ENCODE data around the gene INSM1.

Gene INSM1

DNA sequence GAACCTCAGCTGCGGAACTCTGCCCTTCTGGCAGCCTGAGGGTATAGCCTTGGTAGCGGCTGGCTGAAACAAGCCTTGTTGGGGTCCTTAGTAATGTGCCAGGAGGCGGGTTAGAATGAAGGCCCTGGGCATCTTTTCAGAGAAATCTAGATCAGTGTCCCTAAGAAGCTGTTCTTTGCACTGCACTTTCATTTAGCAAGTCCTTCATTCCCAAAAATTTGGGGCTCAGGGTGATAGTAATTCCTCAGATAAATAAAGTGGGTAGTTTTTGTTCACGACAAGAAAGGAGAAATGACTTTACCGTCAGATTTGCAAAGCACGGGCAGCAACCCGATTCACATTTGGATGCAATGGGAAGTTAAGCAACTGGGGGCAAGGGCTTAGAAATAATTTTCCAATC lies 3.2 kb downstream of the INSM1 start:
- no peak for DNase-seq (ENCODE audit: low spot score)
- Histone ChIP-seq H3K4me1 (ENCODE audit: insufficient read depth, poor library complexity, severe bottlenecking) (no peaks in the 10 kb centered on the region), H3K36me3 (ENCODE audit: low read depth) (no peaks in the 10 kb centered on the region), H3K27me3 (ENCODE audit: insufficient read depth, poor library complexity, severe bottlenecking) (peaks cover 79% of the 10 kb centered on the region), H3K9me3 (ENCODE audit: severe bottlenecking) (no peaks in the 10 kb centered on the region), H3K27ac (ENCODE audit: poor library complexity, severe bottlenecking) (no peak overlapping the region), H3K4me3 (ENCODE audit: severe bottlenecking) (no peak overlapping the region)
- no peak for ATAC-seq (ENCODE audit: low read depth)
- TF ChIP-seq, protein P1, sequence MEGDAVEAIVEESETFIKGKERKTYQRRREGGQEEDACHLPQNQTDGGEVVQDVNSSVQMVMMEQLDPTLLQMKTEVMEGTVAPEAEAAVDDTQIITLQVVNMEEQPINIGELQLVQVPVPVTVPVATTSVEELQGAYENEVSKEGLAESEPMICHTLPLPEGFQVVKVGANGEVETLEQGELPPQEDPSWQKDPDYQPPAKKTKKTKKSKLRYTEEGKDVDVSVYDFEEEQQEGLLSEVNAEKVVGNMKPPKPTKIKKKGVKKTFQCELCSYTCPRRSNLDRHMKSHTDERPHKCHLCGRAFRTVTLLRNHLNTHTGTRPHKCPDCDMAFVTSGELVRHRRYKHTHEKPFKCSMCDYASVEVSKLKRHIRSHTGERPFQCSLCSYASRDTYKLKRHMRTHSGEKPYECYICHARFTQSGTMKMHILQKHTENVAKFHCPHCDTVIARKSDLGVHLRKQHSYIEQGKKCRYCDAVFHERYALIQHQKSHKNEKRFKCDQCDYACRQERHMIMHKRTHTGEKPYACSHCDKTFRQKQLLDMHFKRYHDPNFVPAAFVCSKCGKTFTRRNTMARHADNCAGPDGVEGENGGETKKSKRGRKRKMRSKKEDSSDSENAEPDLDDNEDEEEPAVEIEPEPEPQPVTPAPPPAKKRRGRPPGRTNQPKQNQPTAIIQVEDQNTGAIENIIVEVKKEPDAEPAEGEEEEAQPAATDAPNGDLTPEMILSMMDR (IDR thresholded peaks at IDR 0.05; ENCODE audit: poor library complexity, severe bottlenecking) = no peak

DNA sequence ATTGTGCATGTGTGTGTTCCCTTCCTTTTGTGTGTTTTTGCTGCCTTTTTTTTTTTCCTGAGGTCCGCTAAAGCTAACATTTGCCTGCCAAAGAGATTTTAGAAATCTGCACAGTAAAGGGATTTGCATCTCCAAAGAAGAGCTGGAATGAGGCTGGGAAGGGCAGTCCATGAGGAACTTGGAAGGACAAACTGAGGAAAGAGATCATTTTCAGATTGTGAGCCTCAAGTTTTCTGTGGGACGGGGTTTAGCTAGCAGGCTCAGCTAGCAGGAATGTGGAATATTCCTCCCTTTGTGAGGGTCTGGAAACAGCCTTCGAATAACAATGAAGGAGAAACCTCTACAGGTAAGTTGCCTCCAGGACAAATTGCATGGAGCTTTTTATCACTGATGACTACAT lies 3.8 kb downstream of the INSM1 start:
- Histone ChIP-seq H3K27ac (ENCODE audit: poor library complexity, severe bottlenecking) (no peak overlapping the region), H3K36me3 (ENCODE audit: low read depth) (no peaks in the 10 kb centered on the region), H3K9me3 (ENCODE audit: severe bottlenecking) (no peaks in the 10 kb centered on the region), H3K4me3 (ENCODE audit: severe bottlenecking) (no peak overlapping the region), H3K4me1 (ENCODE audit: insufficient read depth, poor library complexity, severe bottlenecking) (no peaks in the 10 kb centered on the region), H3K27me3 (ENCODE audit: insufficient read depth, poor library complexity, severe bottlenecking) (peaks cover 73% of the 10 kb centered on the region)
- TF ChIP-seq, protein P1 (IDR thresholded peaks at IDR 0.05; ENCODE audit: poor library complexity, severe bottlenecking) = no peak
- no peak for ATAC-seq (ENCODE audit: low read depth)
- no peak for DNase-seq (ENCODE audit: low spot score)

DNA sequence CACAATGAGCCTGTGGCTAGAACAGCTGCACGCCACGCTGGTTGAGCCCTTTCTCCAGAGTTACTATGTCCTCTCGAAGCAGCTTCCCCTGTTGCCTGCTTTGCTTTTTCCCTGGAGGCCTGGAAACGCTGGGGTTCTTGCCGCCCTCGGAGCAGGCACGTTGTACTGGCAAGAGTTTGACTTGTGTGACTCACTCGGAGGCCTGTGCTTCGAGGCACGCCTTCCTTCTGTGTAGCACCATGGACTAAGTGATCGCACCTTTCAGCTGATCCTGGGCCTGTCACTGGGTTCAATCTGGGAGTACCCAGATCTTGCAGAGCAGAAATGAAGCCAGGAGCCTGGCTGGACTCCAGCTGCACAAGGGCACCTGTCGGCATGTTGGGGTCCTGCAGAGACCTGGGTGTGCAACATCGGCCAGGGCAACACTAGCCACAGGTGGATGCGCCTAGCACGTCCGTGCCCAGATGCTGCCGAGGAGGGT lies 5.2 kb downstream of the INSM1 start:
- no peaks in the 10 kb centered on the region for H3K36me3 ChIP-seq (ENCODE audit: low read depth)
- no peak overlapping the region for H3K4me3 ChIP-seq (ENCODE audit: severe bottlenecking)
- no peaks in the 10 kb centered on the region for H3K4me1 ChIP-seq (ENCODE audit: insufficient read depth, poor library complexity, severe bottlenecking)
- TF ChIP-seq, protein P1 (IDR thresholded peaks at IDR 0.05; ENCODE audit: poor library complexity, severe bottlenecking) = no peak
- H3K27me3 ChIP-seq (ENCODE audit: insufficient read depth, poor library complexity, severe bottlenecking) = peaks cover 63% of the 10 kb centered on the region
- ATAC-seq (ENCODE audit: low read depth) (no peak; the same call in 2 of the 3 replicates), DNase-seq (ENCODE audit: low spot score) (no peak)
- no peaks in the 10 kb centered on the region for H3K9me3 ChIP-seq (ENCODE audit: severe bottlenecking)
- no peak overlapping the region for H3K27ac ChIP-seq (ENCODE audit: poor library complexity, severe bottlenecking)

DNA sequence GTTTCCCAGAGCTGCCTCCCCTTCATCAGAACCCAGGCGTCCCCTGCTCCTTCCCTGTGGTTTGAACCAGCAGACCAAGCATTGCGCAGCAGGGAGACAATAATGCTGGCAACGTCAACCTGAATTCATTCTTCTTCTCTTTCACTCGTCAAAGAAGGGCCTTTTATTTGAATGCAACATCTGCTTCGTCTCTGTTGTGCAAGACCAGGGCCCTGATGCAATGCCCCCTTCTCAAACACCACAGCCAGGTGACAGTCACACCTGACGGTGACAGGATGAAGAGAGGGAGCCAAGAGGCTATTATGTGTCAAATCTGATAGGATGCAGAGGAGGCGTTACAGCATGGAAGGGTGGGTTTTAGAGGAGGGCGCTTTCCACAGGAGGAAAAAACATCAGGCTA lies 8.0 kb downstream of the INSM1 start:
- ATAC-seq (ENCODE audit: low read depth) = no peak
- Histone ChIP-seq H3K9me3 (ENCODE audit: severe bottlenecking) (no peaks in the 10 kb centered on the region), H3K27ac (ENCODE audit: poor library complexity, severe bottlenecking) (no peak overlapping the region), H3K4me3 (ENCODE audit: severe bottlenecking) (no peak overlapping the region), H3K4me1 (ENCODE audit: insufficient read depth, poor library complexity, severe bottlenecking) (no peaks in the 10 kb centered on the region), H3K27me3 (ENCODE audit: insufficient read depth, poor library complexity, severe bottlenecking) (peaks cover 41% of the 10 kb centered on the region), H3K36me3 (ENCODE audit: low read depth) (no peaks in the 10 kb centered on the region)
- no peak for DNase-seq (ENCODE audit: low spot score)
- TF ChIP-seq, protein P1 (IDR thresholded peaks at IDR 0.05; ENCODE audit: poor library complexity, severe bottlenecking) = no peak

DNA sequence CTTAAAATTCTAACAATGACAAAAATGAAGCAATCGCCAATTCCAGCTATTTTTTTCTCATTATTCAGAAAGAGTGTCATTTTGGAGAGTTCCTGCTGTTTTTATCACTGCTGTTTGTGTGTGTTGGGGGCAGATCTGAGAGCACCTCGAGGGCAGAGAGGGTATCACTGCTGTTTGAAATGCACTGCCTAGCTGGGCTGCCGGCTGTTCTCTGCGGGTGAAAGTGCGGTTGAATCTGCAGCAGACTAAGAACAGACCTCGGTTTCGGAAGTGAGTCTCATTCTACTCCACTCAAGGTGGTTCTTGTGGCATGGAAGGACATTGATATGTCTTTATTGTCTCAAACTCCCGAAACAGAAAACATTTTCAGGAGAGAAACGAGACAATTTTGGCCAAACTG lies 18.3 kb downstream of the INSM1 start:
- TF ChIP-seq, protein P1 (IDR thresholded peaks at IDR 0.05; ENCODE audit: poor library complexity, severe bottlenecking) = no peak
- DNase-seq (ENCODE audit: low spot score) = no peak
- H3K9me3 ChIP-seq (ENCODE audit: severe bottlenecking) = no peaks in the 10 kb centered on the region
- no peak overlapping the region for H3K4me3 ChIP-seq (ENCODE audit: severe bottlenecking)
- no peaks in the 10 kb centered on the region for H3K4me1 ChIP-seq (ENCODE audit: insufficient read depth, poor library complexity, severe bottlenecking)
- no peaks in the 10 kb centered on the region for H3K27me3 ChIP-seq (ENCODE audit: insufficient read depth, poor library complexity, severe bottlenecking)
- H3K36me3 ChIP-seq (ENCODE audit: low read depth) = no peaks in the 10 kb centered on the region
- ATAC-seq (ENCODE audit: low read depth) = no peak
- H3K27ac ChIP-seq (ENCODE audit: poor library complexity, severe bottlenecking) = no peak overlapping the region

All from RWPE2 (cell line).